Activated CD8-positive, alpha-beta T cell treated with anti-CD3 and anti-CD28 coated beads for 36 hours (primary cell): ENCODE results near the gene TMPRSS5. TPM values are rescaled to one million over a fixed set of nuclear protein-coding genes. Genes with fewer than 3 reads are reported as not detected.
"Not testable (repeated sequence)": the region's sequence is repeated elsewhere in the genome, so short reads cannot be mapped to it uniquely, and the experiment has no call there.

Source experiments
- ATAC-seq: fragments of 200-7000 bp; cut with Tn5 transposase; one replicate; pipeline ENCODE4 v1.10.0; 2021; ENCODE audit warnings: mild to moderate bottlenecking, moderate library complexity
- CTCF ChIA-PET: fragments of 350-600 bp; sonication (Branson Sonifier 250); formaldehyde crosslinking; loops from one replicate; lab custom pipeline; 2021; ENCODE audit warnings: antibody characterized with exemption; lab: Charles Lee
- POLR2A ChIA-PET: fragments of 350-600 bp; sonication (Branson Sonifier 250); formaldehyde crosslinking; loops from one replicate; lab custom pipeline; 2021; ENCODE audit warnings: antibody characterized with exemption; lab: Charles Lee
- DNase-seq: peaks from one replicate; pipeline ENCODE4 v3.0.0-alpha.2; 2020
- H3K27ac Mint-ChIP-seq: one replicate; pipeline ENCODE4 v1.8.0; 2021; ENCODE audit warnings: mild to moderate bottlenecking, mixed read lengths
- H3K27me3 Mint-ChIP-seq: one replicate; pipeline ENCODE4 v1.8.0; 2021; ENCODE audit warnings: mixed read lengths
- H3K36me3 Mint-ChIP-seq: one replicate; pipeline ENCODE4 v1.8.0; 2021; ENCODE audit warnings: low read depth, mixed read lengths
- H3K4me1 Mint-ChIP-seq: one replicate; pipeline ENCODE4 v1.8.0; 2021; ENCODE audit warnings: low read depth, mixed read lengths
- H3K4me3 Mint-ChIP-seq: one replicate; pipeline ENCODE4 v1.8.0; 2021; ENCODE audit warnings: mild to moderate bottlenecking, moderate library complexity, mixed read lengths
- H3K9me3 Mint-ChIP-seq: one replicate; pipeline ENCODE4 v1.8.0; 2021; ENCODE audit warnings: mixed read lengths
- intact Hi-C: fragments of 100-400 bp; cut with micrococcal nuclease; formaldehyde crosslinking; loops from one replicate; pipeline ENCODE4 v1.10.0; 2022
- total RNA-seq, 2 experiments: library from RNA; stranded (reverse); gene quantifications; one replicate each; pipeline ENCODE4 v1.2.3, GENCODE V29; 2021
- TF ChIP-seq, protein P1 (sequence below): fragments of 200-600 bp; IDR thresholded peaks from one replicate; pipeline ENCODE4 v1.8.0; 2022; ENCODE audit warnings: antibody characterized with exemption, mild to moderate bottlenecking

Gene TMPRSS5
- total RNA-seq, 2 experiments from 2014 or later, result 0.85 to 1.0 TPM

DNA sequence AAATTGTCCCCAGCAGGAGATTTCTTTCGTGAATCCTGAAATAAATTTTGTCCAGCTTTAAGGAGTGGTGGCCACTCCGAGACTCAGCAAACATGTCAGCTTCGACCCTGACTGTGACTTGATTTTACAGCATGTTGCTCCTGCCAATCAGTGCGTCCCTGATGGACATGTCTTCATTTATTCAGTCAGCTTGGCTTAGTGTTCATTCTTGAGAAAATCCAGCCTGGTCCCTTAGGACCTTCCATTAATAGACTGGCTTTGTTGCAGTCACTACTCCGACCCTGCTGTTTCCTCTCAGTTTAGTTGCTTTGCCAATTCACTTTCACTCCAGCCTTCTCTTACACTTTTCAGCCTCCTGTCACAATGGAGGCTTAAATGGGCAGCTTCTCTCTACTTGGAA lies 30.5 kb downstream of the TMPRSS5 start:
- no peaks in the 10 kb centered on the region for H3K9me3 Mint-ChIP-seq
- H3K27ac Mint-ChIP-seq, result no peak overlapping the region
- intact Hi-C loops, result no loop called here
- TF ChIP-seq, protein P1, sequence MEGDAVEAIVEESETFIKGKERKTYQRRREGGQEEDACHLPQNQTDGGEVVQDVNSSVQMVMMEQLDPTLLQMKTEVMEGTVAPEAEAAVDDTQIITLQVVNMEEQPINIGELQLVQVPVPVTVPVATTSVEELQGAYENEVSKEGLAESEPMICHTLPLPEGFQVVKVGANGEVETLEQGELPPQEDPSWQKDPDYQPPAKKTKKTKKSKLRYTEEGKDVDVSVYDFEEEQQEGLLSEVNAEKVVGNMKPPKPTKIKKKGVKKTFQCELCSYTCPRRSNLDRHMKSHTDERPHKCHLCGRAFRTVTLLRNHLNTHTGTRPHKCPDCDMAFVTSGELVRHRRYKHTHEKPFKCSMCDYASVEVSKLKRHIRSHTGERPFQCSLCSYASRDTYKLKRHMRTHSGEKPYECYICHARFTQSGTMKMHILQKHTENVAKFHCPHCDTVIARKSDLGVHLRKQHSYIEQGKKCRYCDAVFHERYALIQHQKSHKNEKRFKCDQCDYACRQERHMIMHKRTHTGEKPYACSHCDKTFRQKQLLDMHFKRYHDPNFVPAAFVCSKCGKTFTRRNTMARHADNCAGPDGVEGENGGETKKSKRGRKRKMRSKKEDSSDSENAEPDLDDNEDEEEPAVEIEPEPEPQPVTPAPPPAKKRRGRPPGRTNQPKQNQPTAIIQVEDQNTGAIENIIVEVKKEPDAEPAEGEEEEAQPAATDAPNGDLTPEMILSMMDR, result no peak
- CTCF ChIA-PET, result no interaction called here
- POLR2A ChIA-PET, result no interaction called here
- no peak overlapping the region for H3K4me3 Mint-ChIP-seq
- H3K27me3 Mint-ChIP-seq, result peaks cover 6% of the 10 kb centered on the region
- DNase-seq (no peak), ATAC-seq (no peak)
- peaks cover 9% of the 10 kb centered on the region for H3K4me1 Mint-ChIP-seq
- no peaks in the 10 kb centered on the region for H3K36me3 Mint-ChIP-seq

DNA sequence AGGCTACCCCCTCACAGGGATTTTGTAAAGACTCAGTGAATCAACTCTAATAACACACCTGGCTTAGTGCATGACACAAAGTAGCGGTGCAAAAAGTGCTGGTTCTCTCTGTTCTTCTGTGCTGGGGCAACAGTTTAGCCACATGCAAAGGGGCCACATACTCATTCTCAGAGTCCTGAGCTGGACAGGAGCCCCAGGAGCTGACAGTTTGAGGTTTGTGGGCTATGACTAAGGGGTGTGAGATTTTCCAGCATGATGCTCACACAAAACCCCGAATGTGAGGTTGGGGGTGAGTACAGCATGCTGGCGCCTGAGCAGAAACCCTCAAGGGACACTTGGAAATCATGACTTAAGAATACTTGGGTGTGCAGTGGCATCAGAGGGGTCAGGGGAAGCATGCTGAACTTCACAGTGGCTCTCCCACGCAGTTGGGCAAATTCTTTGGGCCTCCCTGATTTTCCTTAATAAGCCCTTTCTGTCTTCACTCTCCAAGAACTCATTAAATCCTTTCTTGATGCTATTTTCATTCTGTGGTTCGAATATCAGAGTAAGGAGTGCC lies 31.0 kb downstream of the TMPRSS5 start:
- POLR2A ChIA-PET, result no interaction called here
- CTCF ChIA-PET, result no interaction called here
- ATAC-seq (peak; percentile 87), DNase-seq (peak; percentile 52)
- Mint-ChIP-seq H3K27me3 (peaks cover 6% of the 10 kb centered on the region), H3K4me1 (peaks cover 9% of the 10 kb centered on the region), H3K36me3 (no peaks in the 10 kb centered on the region), H3K27ac (no peak overlapping the region), H3K4me3 (no peak overlapping the region), H3K9me3 (no peaks in the 10 kb centered on the region)
- intact Hi-C loops, result no loop called here
- TF ChIP-seq, protein P1, result no peak

DNA sequence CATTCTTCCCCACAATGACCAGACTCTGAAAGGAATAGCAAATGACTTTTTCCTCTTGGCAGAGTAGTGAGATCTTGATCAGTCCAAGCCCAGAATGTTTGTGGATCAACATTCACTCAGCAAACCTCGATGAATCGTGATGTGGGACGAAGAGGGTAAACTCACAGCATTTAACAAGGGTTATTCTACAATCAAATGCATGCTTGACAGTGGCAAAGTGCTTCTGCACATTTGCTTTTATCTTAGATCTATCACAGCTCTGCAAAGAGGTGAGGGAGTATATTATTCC lies 31.8 kb downstream of the TMPRSS5 start:
- H3K4me1 Mint-ChIP-seq, result peaks cover 9% of the 10 kb centered on the region
- no peak overlapping the region for H3K27ac Mint-ChIP-seq
- CTCF ChIA-PET, result no interaction called here
- POLR2A ChIA-PET, result no interaction called here
- no peaks in the 10 kb centered on the region for H3K36me3 Mint-ChIP-seq
- DNase-seq (no peak), ATAC-seq (no peak)
- TF ChIP-seq, protein P1, result no peak
- peaks cover 6% of the 10 kb centered on the region for H3K27me3 Mint-ChIP-seq
- H3K9me3 Mint-ChIP-seq, result no peaks in the 10 kb centered on the region
- intact Hi-C loops, result no loop called here
- no peak overlapping the region for H3K4me3 Mint-ChIP-seq

DNA sequence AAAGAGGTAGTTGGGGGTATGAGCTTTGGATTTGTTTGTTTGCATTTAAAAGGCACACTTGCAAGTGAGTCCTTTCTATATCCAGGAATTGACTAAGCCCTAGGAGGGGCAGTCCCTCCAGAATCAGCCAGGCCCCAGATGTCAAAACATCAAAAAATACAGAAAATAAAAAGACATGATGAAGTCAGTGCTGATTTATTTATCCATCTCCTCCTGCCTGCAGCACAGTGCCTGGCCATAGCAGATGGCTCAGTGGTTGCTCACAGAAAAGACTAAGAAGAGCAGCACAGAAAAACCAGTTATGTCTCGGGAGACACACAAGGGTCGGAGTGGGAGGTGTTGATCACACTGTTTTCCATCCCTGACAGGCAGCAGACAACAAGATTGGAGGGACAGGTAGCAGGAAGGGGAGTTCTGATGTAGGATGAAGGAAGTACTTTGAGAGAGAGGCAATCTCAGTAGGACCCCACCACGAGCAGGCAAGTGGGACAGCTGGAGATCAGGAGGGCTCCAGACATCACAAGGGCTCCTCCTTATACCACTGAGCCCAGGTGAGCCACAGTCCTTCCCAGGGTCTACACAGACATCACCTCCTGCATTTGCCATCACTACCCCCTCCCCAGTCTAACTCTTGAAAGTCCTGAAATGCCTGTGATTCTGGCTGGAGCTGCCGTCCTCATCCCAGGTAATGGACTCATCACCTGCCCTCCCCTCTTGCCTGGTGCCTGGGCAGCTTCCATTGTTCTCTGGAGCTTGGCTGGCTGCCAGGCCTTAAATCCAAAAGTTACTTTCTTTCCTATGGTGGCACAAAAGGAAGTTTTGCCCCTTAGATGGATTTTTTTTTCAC lies 32.3 kb downstream of the TMPRSS5 start:
- H3K4me3 Mint-ChIP-seq, result no peak overlapping the region
- DNase-seq (no peak), ATAC-seq (no peak)
- ChIA-PET POLR2A (no interaction called here), CTCF (no interaction called here)
- TF ChIP-seq, protein P1, result no peak
- no peaks in the 10 kb centered on the region for H3K36me3 Mint-ChIP-seq
- H3K4me1 Mint-ChIP-seq, result peaks cover 9% of the 10 kb centered on the region
- intact Hi-C loops, result no loop called here
- H3K9me3 Mint-ChIP-seq, result no peaks in the 10 kb centered on the region
- H3K27me3 Mint-ChIP-seq, result peaks cover 6% of the 10 kb centered on the region
- no peak overlapping the region for H3K27ac Mint-ChIP-seq

DNA sequence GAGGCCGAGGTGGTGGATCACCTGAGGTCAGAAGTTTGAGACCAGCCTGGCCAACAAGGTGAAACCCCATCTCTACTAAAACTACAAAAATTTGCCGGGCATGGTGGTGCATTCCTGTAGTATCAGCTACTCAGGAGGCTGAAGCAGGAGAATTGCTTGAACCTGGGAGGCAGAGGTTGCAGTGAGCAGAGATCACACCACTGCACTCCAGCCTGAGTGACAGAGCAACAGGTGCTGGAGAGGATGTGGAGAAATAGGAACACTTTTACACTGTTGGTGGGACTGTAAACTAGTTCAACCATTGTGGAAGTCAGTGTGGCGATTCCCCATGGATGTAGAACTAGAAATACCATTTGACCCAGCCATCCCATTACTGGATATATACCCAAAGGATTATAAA lies 34.2 kb downstream of the TMPRSS5 start:
- H3K9me3 Mint-ChIP-seq, ATAC-seq, DNase-seq, CTCF ChIA-PET, POLR2A ChIA-PET, H3K27me3 Mint-ChIP-seq, H3K4me3 Mint-ChIP-seq, H3K27ac Mint-ChIP-seq, intact Hi-C loops, H3K4me1 Mint-ChIP-seq, H3K36me3 Mint-ChIP-seq: not testable (repeated sequence)
